ENCODE data around the gene COL4A1.

Gene COL4A1

DNA sequence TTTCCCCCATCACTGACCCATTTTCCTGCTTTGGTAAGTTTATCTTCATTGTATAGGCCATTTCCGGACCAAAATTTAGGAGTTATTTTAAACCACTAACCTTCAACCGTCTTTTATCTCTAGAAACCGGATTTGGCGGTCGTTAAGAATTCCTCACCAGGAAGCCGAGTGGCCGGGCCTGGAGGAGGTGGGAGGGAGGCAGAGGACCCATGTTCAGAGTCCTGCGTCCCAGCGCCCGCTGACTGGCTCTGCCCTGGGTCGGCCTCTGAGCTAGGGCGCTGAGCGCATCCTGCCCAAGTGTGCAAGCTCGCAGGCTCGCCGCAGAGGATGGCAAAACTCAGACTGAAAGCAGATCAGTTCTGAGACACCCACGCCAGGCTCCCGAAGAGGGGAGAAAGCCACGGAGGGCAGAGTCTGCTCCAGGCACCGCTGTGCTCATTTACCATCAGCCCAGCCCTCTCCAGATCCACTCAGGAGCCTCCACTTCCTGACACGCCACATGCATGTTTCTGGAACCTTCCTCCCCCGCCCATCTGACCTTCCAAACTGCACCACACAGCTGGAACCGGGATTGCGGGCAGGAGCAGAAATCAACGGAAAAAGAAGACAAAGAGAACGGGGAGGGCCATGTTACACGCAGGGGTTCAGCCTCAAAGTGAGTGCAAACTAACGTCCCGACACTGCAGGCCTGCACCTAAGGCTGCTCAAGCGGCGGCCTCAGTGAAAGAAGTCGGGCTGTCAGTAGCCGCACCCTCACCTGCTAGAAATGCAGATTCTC, 8.3 kb downstream of the COL4A1 start:
- H3K4me3 ChIP-seq (ENCODE audit: low read depth, low read length) = no peak overlapping the region
- no peak overlapping the region for H3K9ac ChIP-seq (ENCODE audit: low read depth, low read length)
- no peaks in the 10 kb centered on the region for H3K36me3 ChIP-seq (ENCODE audit: control insufficient read depth, insufficient read depth, low read length)
- H3K4me1 ChIP-seq (ENCODE audit: control insufficient read depth, insufficient read depth, low read length) = peaks cover 16% of the 10 kb centered on the region
- H3K9me3 ChIP-seq (ENCODE audit: control insufficient read depth, insufficient read depth, low read length) = no peaks in the 10 kb centered on the region
- no peak overlapping the region for H3K27ac ChIP-seq (ENCODE audit: low read depth, low read length)
- H3K27me3 ChIP-seq (ENCODE audit: control insufficient read depth, insufficient read depth, low read length) = no peaks in the 10 kb centered on the region

- Histone ChIP-seq H3K9me3 (ENCODE audit: control insufficient read depth, insufficient read depth, low read length) (no peaks in the 10 kb centered on the region), H3K4me1 (ENCODE audit: control insufficient read depth, insufficient read depth, low read length) (peaks cover 16% of the 10 kb centered on the region), H3K27ac (ENCODE audit: low read depth, low read length) (no peak overlapping the region), H3K9ac (ENCODE audit: low read depth, low read length) (no peak overlapping the region), H3K4me3 (ENCODE audit: low read depth, low read length) (no peak overlapping the region), H3K27me3 (ENCODE audit: control insufficient read depth, insufficient read depth, low read length) (no peaks in the 10 kb centered on the region), H3K36me3 (ENCODE audit: control insufficient read depth, insufficient read depth, low read length) (no peaks in the 10 kb centered on the region)
Observed at GRCh38 chr13:110297766-110298504, 9.0 kb downstream of the COL4A1 start.

GRCh38 chr13:110297011-110297410, 9.9 kb downstream of the COL4A1 start:
- Histone ChIP-seq H3K9ac (ENCODE audit: low read depth, low read length) (no peak overlapping the region), H3K4me1 (ENCODE audit: control insufficient read depth, insufficient read depth, low read length) (peaks cover 16% of the 10 kb centered on the region), H3K4me3 (ENCODE audit: low read depth, low read length) (no peak overlapping the region), H3K27ac (ENCODE audit: low read depth, low read length) (no peak overlapping the region), H3K36me3 (ENCODE audit: control insufficient read depth, insufficient read depth, low read length) (no peaks in the 10 kb centered on the region), H3K9me3 (ENCODE audit: control insufficient read depth, insufficient read depth, low read length) (no peaks in the 10 kb centered on the region), H3K27me3 (ENCODE audit: control insufficient read depth, insufficient read depth, low read length) (no peaks in the 10 kb centered on the region)

- Histone ChIP-seq H3K4me3 (ENCODE audit: low read depth, low read length) (no peak overlapping the region), H3K27me3 (ENCODE audit: control insufficient read depth, insufficient read depth, low read length) (no peaks in the 10 kb centered on the region), H3K4me1 (ENCODE audit: control insufficient read depth, insufficient read depth, low read length) (peaks cover 16% of the 10 kb centered on the region), H3K9ac (ENCODE audit: low read depth, low read length) (no peak overlapping the region), H3K27ac (ENCODE audit: low read depth, low read length) (no peak overlapping the region), H3K36me3 (ENCODE audit: control insufficient read depth, insufficient read depth, low read length) (no peaks in the 10 kb centered on the region), H3K9me3 (ENCODE audit: control insufficient read depth, insufficient read depth, low read length) (no peaks in the 10 kb centered on the region)
Observed at GRCh38 chr13:110294622-110295021, 12.3 kb downstream of the COL4A1 start.

GRCh38 chr13:110294146-110294545, 12.8 kb downstream of the COL4A1 start:
- H3K27me3 ChIP-seq (ENCODE audit: control insufficient read depth, insufficient read depth, low read length) = no peaks in the 10 kb centered on the region

DNA sequence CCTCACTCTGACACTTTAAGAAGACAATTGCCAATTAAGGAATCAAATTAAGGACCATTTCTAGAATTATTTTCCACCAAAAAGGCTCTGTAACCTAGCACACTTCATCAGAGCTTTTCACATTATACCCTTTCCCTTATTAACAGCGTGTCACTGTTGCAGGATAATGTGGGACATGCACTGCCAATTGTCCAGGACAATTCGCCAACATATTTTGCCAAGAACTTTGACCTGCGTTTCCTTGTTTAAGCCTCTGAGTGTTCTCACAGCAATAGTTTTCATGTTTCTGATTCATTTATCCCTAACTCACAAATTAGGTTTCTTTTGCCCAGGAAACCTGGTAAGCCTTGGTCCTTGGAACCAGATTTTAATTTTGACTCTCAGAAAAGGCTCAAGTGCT, 13.3 kb downstream of the COL4A1 start:
- no peaks in the 10 kb centered on the region for H3K9me3 ChIP-seq (ENCODE audit: control insufficient read depth, insufficient read depth, low read length)
- H3K36me3 ChIP-seq (ENCODE audit: control insufficient read depth, insufficient read depth, low read length) = no peaks in the 10 kb centered on the region
- H3K27me3 ChIP-seq (ENCODE audit: control insufficient read depth, insufficient read depth, low read length) = no peaks in the 10 kb centered on the region
- no peak overlapping the region for H3K4me3 ChIP-seq (ENCODE audit: low read depth, low read length)
- no peak overlapping the region for H3K9ac ChIP-seq (ENCODE audit: low read depth, low read length)
- no peak overlapping the region for H3K27ac ChIP-seq (ENCODE audit: low read depth, low read length)
- H3K4me1 ChIP-seq (ENCODE audit: control insufficient read depth, insufficient read depth, low read length) = peaks cover 7% of the 10 kb centered on the region

More at GRCh38 chr13:110294146-110294545, 12.8 kb downstream of the COL4A1 start:
- Histone ChIP-seq H3K4me3 (ENCODE audit: low read depth, low read length) (no peak overlapping the region), H3K36me3 (ENCODE audit: control insufficient read depth, insufficient read depth, low read length) (no peaks in the 10 kb centered on the region), H3K9me3 (ENCODE audit: control insufficient read depth, insufficient read depth, low read length) (no peaks in the 10 kb centered on the region), H3K9ac (ENCODE audit: low read depth, low read length) (no peak overlapping the region), H3K4me1 (ENCODE audit: control insufficient read depth, insufficient read depth, low read length) (peaks cover 12% of the 10 kb centered on the region), H3K27ac (ENCODE audit: low read depth, low read length) (no peak overlapping the region)

DNA sequence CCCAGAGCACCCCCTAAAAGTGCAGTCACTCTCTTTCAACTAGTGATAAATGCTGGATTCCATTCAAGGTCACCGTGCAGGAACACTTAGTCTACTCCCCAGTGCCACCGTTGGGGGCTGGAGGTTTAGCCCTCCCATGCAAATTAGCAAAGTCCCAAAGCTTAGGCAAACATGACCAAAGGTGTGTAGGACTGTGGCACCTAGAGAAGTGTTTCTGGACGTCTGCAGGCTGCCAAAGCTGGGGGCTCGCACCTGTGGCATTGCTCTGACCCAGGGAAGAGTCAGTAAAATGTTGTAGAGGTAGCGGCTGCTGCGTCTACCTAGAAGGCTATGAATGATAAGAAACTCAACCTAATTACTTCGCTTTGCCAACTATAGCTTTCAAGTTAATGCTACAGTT, 13.9 kb downstream of the COL4A1 start:
- Histone ChIP-seq H3K4me3 (ENCODE audit: low read depth, low read length) (no peak overlapping the region), H3K4me1 (ENCODE audit: control insufficient read depth, insufficient read depth, low read length) (peaks cover 1% of the 10 kb centered on the region; the same call in 1 of the 2 replicates), H3K36me3 (ENCODE audit: control insufficient read depth, insufficient read depth, low read length) (no peaks in the 10 kb centered on the region), H3K9me3 (ENCODE audit: control insufficient read depth, insufficient read depth, low read length) (no peaks in the 10 kb centered on the region), H3K27ac (ENCODE audit: low read depth, low read length) (no peak overlapping the region), H3K27me3 (ENCODE audit: control insufficient read depth, insufficient read depth, low read length) (no peaks in the 10 kb centered on the region), H3K9ac (ENCODE audit: low read depth, low read length) (no peak overlapping the region)

DNA sequence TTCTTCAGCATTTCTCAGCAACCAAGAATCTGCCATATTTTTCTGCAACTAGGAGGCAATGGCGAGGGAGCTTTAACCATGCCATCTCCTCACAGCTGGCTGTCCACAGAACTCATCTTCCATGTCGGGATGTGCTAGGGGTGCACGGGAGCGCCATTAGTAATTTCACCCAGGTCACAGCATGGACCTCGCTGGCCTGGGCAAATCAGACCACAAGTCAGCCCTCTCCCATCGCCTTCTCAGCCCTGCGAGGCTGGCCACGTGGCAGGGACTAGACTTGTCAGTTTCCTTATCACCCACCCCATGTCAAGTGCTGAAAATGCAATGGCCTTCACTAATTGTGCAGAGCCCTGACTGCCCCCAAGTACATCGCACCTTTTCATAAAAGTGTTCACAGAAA, 15.7 kb downstream of the COL4A1 start:
- Histone ChIP-seq H3K4me1 (ENCODE audit: control insufficient read depth, insufficient read depth, low read length) (no peaks in the 10 kb centered on the region), H3K9ac (ENCODE audit: low read depth, low read length) (no peak overlapping the region), H3K9me3 (ENCODE audit: control insufficient read depth, insufficient read depth, low read length) (no peaks in the 10 kb centered on the region)

DNA sequence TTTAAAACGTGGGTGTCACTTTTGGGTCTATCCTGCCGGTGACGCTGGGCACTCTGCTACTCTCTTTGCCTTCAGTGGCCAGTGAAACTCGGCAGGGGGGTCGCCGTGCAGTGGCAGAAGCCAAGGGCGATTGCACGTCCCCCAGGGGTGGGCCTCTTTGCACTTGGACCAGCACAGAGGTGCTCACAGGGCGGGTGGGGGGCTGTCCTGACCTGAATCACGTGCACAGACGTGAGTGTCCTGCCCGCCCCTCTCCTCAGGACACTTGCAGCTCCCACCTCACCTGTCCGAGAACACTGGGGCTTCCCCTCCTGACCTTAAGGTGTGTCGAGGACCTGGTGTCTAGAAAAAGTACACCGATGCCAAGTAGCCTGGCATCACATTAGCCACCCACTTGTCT, 16.1 kb downstream of the COL4A1 start:
- no peak overlapping the region for H3K9ac ChIP-seq (ENCODE audit: low read depth, low read length)
- no peaks in the 10 kb centered on the region for H3K27me3 ChIP-seq (ENCODE audit: control insufficient read depth, insufficient read depth, low read length)
- H3K27ac ChIP-seq (ENCODE audit: low read depth, low read length) = no peak overlapping the region
- no peaks in the 10 kb centered on the region for H3K4me1 ChIP-seq (ENCODE audit: control insufficient read depth, insufficient read depth, low read length)
- H3K9me3 ChIP-seq (ENCODE audit: control insufficient read depth, insufficient read depth, low read length) = no peaks in the 10 kb centered on the region
- no peaks in the 10 kb centered on the region for H3K36me3 ChIP-seq (ENCODE audit: control insufficient read depth, insufficient read depth, low read length)
- H3K4me3 ChIP-seq (ENCODE audit: low read depth, low read length) = no peak overlapping the region

More for the DNA sequence above, 15.7 kb downstream of the COL4A1 start:
- Histone ChIP-seq H3K36me3 (ENCODE audit: control insufficient read depth, insufficient read depth, low read length) (no peaks in the 10 kb centered on the region), H3K27ac (ENCODE audit: low read depth, low read length) (no peak overlapping the region), H3K4me3 (ENCODE audit: low read depth, low read length) (no peak overlapping the region), H3K27me3 (ENCODE audit: control insufficient read depth, insufficient read depth, low read length) (no peaks in the 10 kb centered on the region)

DNA sequence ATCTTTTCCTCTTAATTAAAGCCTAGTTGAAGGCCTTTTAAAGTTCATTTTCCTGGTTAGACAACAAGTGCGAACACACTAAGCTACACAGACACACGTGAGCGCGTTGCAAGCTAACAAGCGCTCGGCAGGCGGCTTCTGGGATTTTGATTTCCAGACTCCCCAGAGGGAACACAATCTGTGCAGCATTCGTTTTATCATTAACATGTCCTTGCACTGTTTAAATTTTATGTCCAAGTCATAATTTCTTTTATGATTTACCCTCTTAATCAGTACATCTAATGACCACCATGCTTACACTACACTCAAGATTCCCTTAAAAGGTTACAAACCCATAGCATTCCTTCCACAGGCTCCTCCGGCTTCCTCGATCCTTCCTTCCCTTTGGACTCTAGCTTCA, 16.8 kb downstream of the COL4A1 start:
- no peaks in the 10 kb centered on the region for H3K9me3 ChIP-seq (ENCODE audit: control insufficient read depth, insufficient read depth, low read length)
- no peaks in the 10 kb centered on the region for H3K27me3 ChIP-seq (ENCODE audit: control insufficient read depth, insufficient read depth, low read length)
- H3K4me1 ChIP-seq (ENCODE audit: control insufficient read depth, insufficient read depth, low read length) = no peaks in the 10 kb centered on the region
- H3K9ac ChIP-seq (ENCODE audit: low read depth, low read length) = no peak overlapping the region
- H3K4me3 ChIP-seq (ENCODE audit: low read depth, low read length) = no peak overlapping the region
- no peak overlapping the region for H3K27ac ChIP-seq (ENCODE audit: low read depth, low read length)
- H3K36me3 ChIP-seq (ENCODE audit: control insufficient read depth, insufficient read depth, low read length) = no peaks in the 10 kb centered on the region

GRCh38 chr13:110289661-110290060, 17.3 kb downstream of the COL4A1 start:
- H3K4me3 ChIP-seq (ENCODE audit: low read depth, low read length) = no peak overlapping the region
- no peaks in the 10 kb centered on the region for H3K27me3 ChIP-seq (ENCODE audit: control insufficient read depth, insufficient read depth, low read length)
- H3K9ac ChIP-seq (ENCODE audit: low read depth, low read length) = no peak overlapping the region
- H3K4me1 ChIP-seq (ENCODE audit: control insufficient read depth, insufficient read depth, low read length) = no peaks in the 10 kb centered on the region
- no peaks in the 10 kb centered on the region for H3K36me3 ChIP-seq (ENCODE audit: control insufficient read depth, insufficient read depth, low read length)
- no peaks in the 10 kb centered on the region for H3K9me3 ChIP-seq (ENCODE audit: control insufficient read depth, insufficient read depth, low read length)
- H3K27ac ChIP-seq (ENCODE audit: low read depth, low read length) = no peak overlapping the region
